Liver (tissue), 9 donors: ENCODE measurements around the gene SLC6A18. TPM values are rescaled to one million over a fixed set of nuclear protein-coding genes. Genes with fewer than 3 reads are reported as not detected.

Experiments used
- DNase-seq: peaks from one replicate; pipeline ENCODE4 v3.0.0-alpha.2; 2017; ENCODE audit warnings: low spot score
- H3K27ac ChIP-seq, 2 donors: one replicate each; pipeline ENCODE4 v1.7.0; 2013; ENCODE audit warnings: inconsistent platforms in 2 of 2, low read length in 2 of 2, control low read depth in 1 of 2, low read depth in 1 of 2, mild to moderate bottlenecking in 1 of 2
- H3K27me3 ChIP-seq, 4 donors: one replicate each; pipeline versions ENCODE4 v1.6.1 to v1.7.0; 2013; ENCODE audit warnings: low read length in 3 of 4, inconsistent platforms in 1 of 4, mild to moderate bottlenecking in 1 of 4, moderate library complexity in 1 of 4; ENCODE audit not compliant: control insufficient read depth in 4 of 4, insufficient read depth in 4 of 4
- H3K36me3 ChIP-seq, 4 donors: one replicate each; pipeline versions ENCODE4 v1.6.1 to v1.7.0; 2013; ENCODE audit warnings: low read length in 3 of 4, mild to moderate bottlenecking in 3 of 4, low read depth in 1 of 4, moderate library complexity in 1 of 4; ENCODE audit not compliant: control insufficient read depth in 4 of 4, insufficient read depth in 3 of 4
- H3K4me1 ChIP-seq, 4 donors: one replicate each; pipeline versions ENCODE4 v1.6.1 to v1.7.0; 2013; ENCODE audit warnings: low read length in 3 of 4, mild to moderate bottlenecking in 3 of 4, moderate library complexity in 1 of 4; ENCODE audit not compliant: control insufficient read depth in 4 of 4, insufficient read depth in 4 of 4
- H3K4me3 ChIP-seq, 3 donors: one replicate each; pipeline versions ENCODE4 v1.6.1 to v1.7.0; 2013; ENCODE audit warnings: low read length in 3 of 3, control low read depth in 1 of 3, low read depth in 1 of 3, mild to moderate bottlenecking in 1 of 3
- H3K9ac ChIP-seq, 2 donors: one replicate each; pipeline ENCODE4 v1.7.0; 2013; ENCODE audit warnings: low read length in 2 of 2, mild to moderate bottlenecking in 2 of 2, moderate library complexity in 2 of 2, control low read depth in 1 of 2, low read depth in 1 of 2
- H3K9me3 ChIP-seq, 4 donors: one replicate each; pipeline versions ENCODE4 v1.6.1 to v1.7.0; 2013; ENCODE audit warnings: low read length in 3 of 4; ENCODE audit not compliant: control insufficient read depth in 4 of 4
- ATF3 ChIP-seq: IDR thresholded peaks from 2 replicates; pipeline ENCODE4 v1.6.1; 2016; ENCODE audit warnings: antibody characterized with exemption
- CTCF ChIP-seq: fragments of 150-350 bp; IDR thresholded peaks from 2 replicates; pipeline ENCODE4 v1.5.1; 2017; ENCODE audit warnings: improper control_type of control experiment, low read depth, low read length; ENCODE audit not compliant: missing input control
- FOXA1 ChIP-seq: IDR thresholded peaks from 2 replicates; pipeline ENCODE4 v1.6.1; 2016; ENCODE audit warnings: antibody characterized with exemption
- FOXA2 ChIP-seq: IDR thresholded peaks from 2 replicates; pipeline ENCODE4 v1.6.1; 2016; ENCODE audit warnings: antibody characterized with exemption
- GABPA ChIP-seq, 2 donors: IDR thresholded peaks in 1 of 2; conservative IDR thresholded peaks in 1 of 2; 2 replicates each; pipeline ENCODE4 v1.6.1; 2016; ENCODE audit warnings: antibody characterized with exemption in 2 of 2, mild to moderate bottlenecking in 1 of 2, moderate library complexity in 1 of 2
- HNF4A ChIP-seq, 2 donors: conservative IDR thresholded peaks; 2 replicates each; pipeline ENCODE4 v1.6.1; 2016; ENCODE audit warnings: antibody characterized with exemption in 2 of 2, mild to moderate bottlenecking in 2 of 2
- HNF4G ChIP-seq: IDR thresholded peaks from 2 replicates; pipeline ENCODE4 v1.6.1; 2016; ENCODE audit warnings: antibody characterized with exemption
- JUND ChIP-seq, 2 donors: IDR thresholded peaks; 2 replicates each; pipeline ENCODE4 v1.6.1; 2016; ENCODE audit warnings: antibody characterized with exemption in 2 of 2
- MAX ChIP-seq: IDR thresholded peaks from 2 replicates; pipeline ENCODE4 v1.6.1; 2016; ENCODE audit warnings: antibody characterized with exemption
- NR2F2 ChIP-seq: IDR thresholded peaks from 2 replicates; pipeline ENCODE4 v1.6.1; 2016; ENCODE audit warnings: antibody characterized with exemption
- RAD21 ChIP-seq, 2 donors: IDR thresholded peaks; 2 replicates each; pipeline ENCODE4 v1.6.1; 2016; ENCODE audit warnings: antibody characterized with exemption in 2 of 2, mild to moderate bottlenecking in 2 of 2
- REST ChIP-seq: IDR thresholded peaks from 2 replicates; pipeline ENCODE4 v1.6.1; 2016; ENCODE audit warnings: antibody characterized with exemption, mild to moderate bottlenecking
- RXRA ChIP-seq, 2 donors: IDR thresholded peaks; 2 replicates each; pipeline ENCODE4 v1.6.1; 2017 to 2018; ENCODE audit warnings: antibody characterized with exemption in 2 of 2, mild to moderate bottlenecking in 1 of 2
- SP1 ChIP-seq: IDR thresholded peaks from 2 replicates; pipeline ENCODE4 v1.6.1; 2018; ENCODE audit warnings: antibody characterized with exemption, mild to moderate bottlenecking
- TAF1 ChIP-seq: conservative IDR thresholded peaks from 2 replicates; pipeline ENCODE4 v1.6.1; 2016; ENCODE audit warnings: antibody characterized with exemption, mild to moderate bottlenecking
- YY1 ChIP-seq: IDR thresholded peaks from 2 replicates; pipeline ENCODE4 v1.6.1; 2016; ENCODE audit warnings: antibody characterized with exemption, mild to moderate bottlenecking
- ZBTB33 ChIP-seq: IDR thresholded peaks from 2 replicates; pipeline ENCODE4 v1.6.1; 2016; ENCODE audit warnings: antibody characterized with exemption
- WGBS: extraction: QIAGEN DNeasy Blood & Tissue Kit; methylation state at CpG from one replicate; pipeline ENCODE4 v1.1.7; 2013; 5-methylcytosine and 5-hydroxymethylcytosine counted together
- polyA plus RNA-seq, 2 donors: library from polyadenylated mRNA; stranded (reverse) in 1 of 2; unstranded in 1 of 2; fragments of 200-250 nt in 1 of 2; fragments of >200 nt in 1 of 2; fragmentation: Nextera tagmentation in 1 of 2; extraction: Ambion mirVana in 1 of 2; gene quantifications; one replicate each; pipeline versions ENCODE4 v1.2.1 to v1.2.3, GENCODE V29; 2013 to 2015
- total RNA-seq, 2 donors: library from RNA; depleted of rRNA; stranded (reverse); fragments of >200 nt; gene quantifications; one replicate each; pipeline ENCODE4 v1.2.3, GENCODE V29; 2014
- donor health status: healthy.
- donor health status: healthy.
- donor health status: healthy.
- donor health status: healthy.
- donor health status: healthy.

SLC6A18 gene
- total and polyA plus RNA-seq, 4 donors, result not detected

GRCh38 chr5:1255081-1255561, 29.9 kb downstream of the SLC6A18 start:
- Histone ChIP-seq H3K36me3 (no peaks in the 10 kb centered on the region), H3K9ac (no peak overlapping the region), H3K27ac (no peak overlapping the region), H3K9me3 (no peaks in the 10 kb centered on the region), H3K4me1 (no peaks in the 10 kb centered on the region), H3K4me3 (no peak overlapping the region), H3K27me3 (no peaks in the 10 kb centered on the region)
- DNase-seq, result no peak
- TF ChIP-seq SP1 (no peak), ZBTB33 (no peak), FOXA2 (no peak), JUND (IDR thresholded peaks at IDR 0.05) (no peak), HNF4A (conservative IDR thresholded peaks at IDR 0.05) (no peak), HNF4G (no peak), YY1 (no peak), NR2F2 (no peak), GABPA (IDR thresholded peaks at IDR 0.05 in 1 of 2, conservative IDR thresholded peaks at IDR 0.05 in 1 of 2) (no peak), MAX (no peak), FOXA1 (no peak), ATF3 (no peak)
- WGBS, result 79% methylated on average over 16 of the region's 16 CpGs

GRCh38 chr5:1256776-1257175, 31.6 kb downstream of the SLC6A18 start:
- no peak for TF ChIP-seq RAD21 (IDR thresholded peaks at IDR 0.05)
- no peak for TF ChIP-seq MAX
- TF ChIP-seq HNF4A (conservative IDR thresholded peaks at IDR 0.05), result no peak
- no peak for TF ChIP-seq TAF1
- no peak for TF ChIP-seq FOXA1
- TF ChIP-seq GABPA (IDR thresholded peaks at IDR 0.05 in 1 of 2, conservative IDR thresholded peaks at IDR 0.05 in 1 of 2), result no peak
- TF ChIP-seq ZBTB33, result no peak
- TF ChIP-seq CTCF, result no peak
- no peak for TF ChIP-seq RXRA (IDR thresholded peaks at IDR 0.05)
- TF ChIP-seq SP1, result no peak
- no peak for TF ChIP-seq YY1
- TF ChIP-seq REST, result no peak
- TF ChIP-seq FOXA2, result no peak
- TF ChIP-seq HNF4G, result no peak
- no peaks in the 10 kb centered on the region for H3K4me1 ChIP-seq
- DNase-seq, result no peak
- H3K4me3 ChIP-seq, result no peak overlapping the region
- WGBS, result 83% methylated on average over 23 of the region's 23 CpGs
- no peak overlapping the region for H3K27ac ChIP-seq
- H3K27me3 ChIP-seq, result no peaks in the 10 kb centered on the region
- no peak overlapping the region for H3K9ac ChIP-seq
- no peaks in the 10 kb centered on the region for H3K9me3 ChIP-seq
- no peaks in the 10 kb centered on the region for H3K36me3 ChIP-seq
